GM06990 (cell line): ENCODE data around the gene DDX50.
"Not testable (repeated sequence)": the region's sequence is repeated elsewhere in the genome, so short reads cannot be mapped to it uniquely, and the experiment has no call there.

Source experiments
- DNase-seq: peaks from one replicate; pipeline ENCODE4 v3.0.0-alpha.2; 2011; ENCODE audit not compliant: insufficient read length; ENCODE audit errors: extremely low read depth
- H3K27me3 ChIP-seq: replicated peaks from 2 replicates; pipeline ENCODE4 v1.6.0; 2011; ENCODE audit warnings: low read length; ENCODE audit not compliant: control insufficient read depth, insufficient read depth
- H3K36me3 ChIP-seq: 2 replicates; pipeline ENCODE4 v1.5.1; 2011; ENCODE audit warnings: low read length; ENCODE audit not compliant: control insufficient read depth, insufficient read depth
- H3K4me3 ChIP-seq: replicated peaks from 2 replicates; pipeline ENCODE4 v1.5.1; 2011; ENCODE audit warnings: low read depth, mild to moderate bottlenecking, control low read depth, low read length
- TF ChIP-seq, protein P1 (sequence below): IDR thresholded peaks from 2 replicates; pipeline ENCODE4 v1.5.1; 2011; ENCODE audit warnings: low read length, control low read depth, mild to moderate bottlenecking, inconsistent platforms; ENCODE audit not compliant: insufficient read depth, poor library complexity, severe bottlenecking

The DDX50 gene, protein sequence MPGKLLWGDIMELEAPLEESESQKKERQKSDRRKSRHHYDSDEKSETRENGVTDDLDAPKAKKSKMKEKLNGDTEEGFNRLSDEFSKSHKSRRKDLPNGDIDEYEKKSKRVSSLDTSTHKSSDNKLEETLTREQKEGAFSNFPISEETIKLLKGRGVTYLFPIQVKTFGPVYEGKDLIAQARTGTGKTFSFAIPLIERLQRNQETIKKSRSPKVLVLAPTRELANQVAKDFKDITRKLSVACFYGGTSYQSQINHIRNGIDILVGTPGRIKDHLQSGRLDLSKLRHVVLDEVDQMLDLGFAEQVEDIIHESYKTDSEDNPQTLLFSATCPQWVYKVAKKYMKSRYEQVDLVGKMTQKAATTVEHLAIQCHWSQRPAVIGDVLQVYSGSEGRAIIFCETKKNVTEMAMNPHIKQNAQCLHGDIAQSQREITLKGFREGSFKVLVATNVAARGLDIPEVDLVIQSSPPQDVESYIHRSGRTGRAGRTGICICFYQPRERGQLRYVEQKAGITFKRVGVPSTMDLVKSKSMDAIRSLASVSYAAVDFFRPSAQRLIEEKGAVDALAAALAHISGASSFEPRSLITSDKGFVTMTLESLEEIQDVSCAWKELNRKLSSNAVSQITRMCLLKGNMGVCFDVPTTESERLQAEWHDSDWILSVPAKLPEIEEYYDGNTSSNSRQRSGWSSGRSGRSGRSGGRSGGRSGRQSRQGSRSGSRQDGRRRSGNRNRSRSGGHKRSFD

GRCh38 chr10:68901105-68901927 lies at the start of gene DDX50:
DDX50 (plus strand) TSS chr10:68901315; CDS start chr10:68901385, 70 bp downstream.
- TF ChIP-seq, protein P1, sequence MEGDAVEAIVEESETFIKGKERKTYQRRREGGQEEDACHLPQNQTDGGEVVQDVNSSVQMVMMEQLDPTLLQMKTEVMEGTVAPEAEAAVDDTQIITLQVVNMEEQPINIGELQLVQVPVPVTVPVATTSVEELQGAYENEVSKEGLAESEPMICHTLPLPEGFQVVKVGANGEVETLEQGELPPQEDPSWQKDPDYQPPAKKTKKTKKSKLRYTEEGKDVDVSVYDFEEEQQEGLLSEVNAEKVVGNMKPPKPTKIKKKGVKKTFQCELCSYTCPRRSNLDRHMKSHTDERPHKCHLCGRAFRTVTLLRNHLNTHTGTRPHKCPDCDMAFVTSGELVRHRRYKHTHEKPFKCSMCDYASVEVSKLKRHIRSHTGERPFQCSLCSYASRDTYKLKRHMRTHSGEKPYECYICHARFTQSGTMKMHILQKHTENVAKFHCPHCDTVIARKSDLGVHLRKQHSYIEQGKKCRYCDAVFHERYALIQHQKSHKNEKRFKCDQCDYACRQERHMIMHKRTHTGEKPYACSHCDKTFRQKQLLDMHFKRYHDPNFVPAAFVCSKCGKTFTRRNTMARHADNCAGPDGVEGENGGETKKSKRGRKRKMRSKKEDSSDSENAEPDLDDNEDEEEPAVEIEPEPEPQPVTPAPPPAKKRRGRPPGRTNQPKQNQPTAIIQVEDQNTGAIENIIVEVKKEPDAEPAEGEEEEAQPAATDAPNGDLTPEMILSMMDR, result no peak
- Histone ChIP-seq H3K36me3 (no peaks in the 10 kb centered on the region), H3K4me3 (peak within 1 kb of the TSS; percentile 79), H3K27me3 (no peaks in the 10 kb centered on the region)
- peak; percentile 93 for DNase-seq

DNA sequence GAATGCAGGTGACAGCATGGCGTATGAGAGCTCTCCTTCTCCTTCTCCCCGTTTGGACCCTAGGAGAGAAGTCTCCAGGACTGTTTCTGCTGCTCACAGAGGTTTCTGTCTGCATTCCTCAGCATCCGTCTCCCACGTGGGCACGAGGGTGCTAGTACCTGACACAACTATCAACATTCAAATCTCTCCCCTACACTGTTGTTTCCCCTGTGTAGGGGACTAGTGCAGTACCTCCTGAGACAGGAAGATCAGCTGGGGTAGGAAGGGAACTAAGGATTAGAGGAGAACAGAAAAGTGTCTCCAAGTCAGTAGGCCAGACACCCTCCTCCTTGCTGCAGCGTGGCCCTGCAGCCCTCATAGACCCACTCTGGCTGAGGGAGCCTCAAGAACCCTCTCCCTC lies 44.8 kb upstream of the DDX50 start:
- Histone ChIP-seq H3K36me3 (no peaks in the 10 kb centered on the region), H3K27me3 (no peaks in the 10 kb centered on the region), H3K4me3 (no peak overlapping the region)
- TF ChIP-seq, protein P1, result no peak
- DNase-seq, result no peak

DNA sequence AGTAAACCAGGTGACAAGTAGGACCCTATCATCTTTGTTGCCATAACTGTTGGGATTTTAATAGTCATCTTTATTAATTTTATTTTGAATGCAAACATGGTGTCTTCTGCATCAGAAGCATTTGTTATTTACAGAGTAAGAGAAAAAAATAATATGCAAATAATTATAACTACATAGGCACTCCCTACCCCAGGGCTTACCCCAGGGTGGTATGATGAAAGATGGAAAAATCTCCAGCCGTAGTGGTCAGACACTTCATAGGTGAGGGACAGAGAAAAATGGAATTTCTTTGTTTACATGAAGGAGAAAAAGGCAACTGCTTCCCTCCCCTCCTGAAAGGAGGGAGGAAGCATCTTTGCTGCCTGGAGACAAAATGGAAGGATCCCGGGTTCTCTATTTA lies 44.1 kb upstream of the DDX50 start:
- Histone ChIP-seq H3K36me3 (no peaks in the 10 kb centered on the region), H3K27me3 (no peaks in the 10 kb centered on the region), H3K4me3 (no peak overlapping the region)
- TF ChIP-seq, protein P1, result no peak
- no peak for DNase-seq

DNA sequence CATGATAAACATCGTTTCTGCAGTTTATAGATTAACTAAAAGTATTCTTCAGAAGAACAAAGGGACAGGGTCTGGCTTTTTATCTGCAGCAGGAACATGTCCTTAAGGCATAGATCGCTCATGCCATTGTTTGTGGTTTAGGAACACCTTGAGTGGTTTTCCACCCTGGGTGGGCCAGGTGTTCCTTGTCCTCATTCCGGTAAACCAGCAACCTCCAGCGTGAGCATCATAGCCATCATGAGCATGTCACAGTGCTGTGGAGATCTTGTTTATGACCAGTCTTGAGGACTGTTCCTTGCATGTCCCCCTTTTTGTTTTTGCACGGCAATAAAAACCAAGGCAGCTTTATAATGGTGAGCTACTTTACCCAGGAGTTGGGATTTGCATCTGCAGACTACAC lies 39.9 kb upstream of the DDX50 start:
- Histone ChIP-seq H3K27me3 (no peaks in the 10 kb centered on the region), H3K4me3 (no peak overlapping the region), H3K36me3 (no peaks in the 10 kb centered on the region)
- TF ChIP-seq, protein P1, result no peak
- DNase-seq, result no peak

DNA sequence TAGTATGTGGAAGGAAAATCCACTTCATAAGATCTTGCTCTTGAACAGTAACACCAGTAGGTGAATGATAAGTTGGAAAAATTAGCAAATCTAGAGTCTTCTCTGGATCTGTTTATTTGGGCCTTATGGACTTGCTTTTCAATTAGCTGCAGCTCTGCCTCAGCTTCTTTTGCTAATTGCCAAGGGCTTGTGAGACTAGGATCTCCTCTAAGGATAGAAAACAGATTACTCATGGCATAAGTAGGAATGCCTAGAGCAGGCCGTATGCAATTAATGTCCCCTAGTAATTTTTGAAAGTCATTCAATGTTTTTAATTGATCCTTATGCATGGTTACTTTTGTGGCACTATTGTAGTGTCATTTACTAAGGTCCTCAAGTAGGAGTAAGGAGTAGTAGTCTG lies 36.5 kb upstream of the DDX50 start:
- DNase-seq, result no peak
- H3K27me3 ChIP-seq, result no peaks in the 10 kb centered on the region
- H3K36me3 ChIP-seq, result no peaks in the 10 kb centered on the region
- TF ChIP-seq, protein P1, result no peak
- no peak overlapping the region for H3K4me3 ChIP-seq

GRCh38 chr10:68868173-68868572 lies 32.9 kb upstream of the DDX50 start:
- H3K27me3 ChIP-seq, DNase-seq, H3K36me3 ChIP-seq, H3K4me3 ChIP-seq: not testable (repeated sequence)
